ENCODE results near the gene ABCF2.

- TF ChIP-seq GATA3 (IDR thresholded peaks at IDR 0.05; ENCODE audit: low read depth, low read length) (no peak), GATA2 (IDR thresholded peaks at IDR 0.05; ENCODE audit: low read depth, low read length) (no peak)
Measured at GRCh38 chr7:151166629-151167196, 60.3 kb downstream of the ABCF2 start.

Measured in SH-SY5Y (cell line).